ENCODE results near the gene ULK2.

Gene ULK2

DNA sequence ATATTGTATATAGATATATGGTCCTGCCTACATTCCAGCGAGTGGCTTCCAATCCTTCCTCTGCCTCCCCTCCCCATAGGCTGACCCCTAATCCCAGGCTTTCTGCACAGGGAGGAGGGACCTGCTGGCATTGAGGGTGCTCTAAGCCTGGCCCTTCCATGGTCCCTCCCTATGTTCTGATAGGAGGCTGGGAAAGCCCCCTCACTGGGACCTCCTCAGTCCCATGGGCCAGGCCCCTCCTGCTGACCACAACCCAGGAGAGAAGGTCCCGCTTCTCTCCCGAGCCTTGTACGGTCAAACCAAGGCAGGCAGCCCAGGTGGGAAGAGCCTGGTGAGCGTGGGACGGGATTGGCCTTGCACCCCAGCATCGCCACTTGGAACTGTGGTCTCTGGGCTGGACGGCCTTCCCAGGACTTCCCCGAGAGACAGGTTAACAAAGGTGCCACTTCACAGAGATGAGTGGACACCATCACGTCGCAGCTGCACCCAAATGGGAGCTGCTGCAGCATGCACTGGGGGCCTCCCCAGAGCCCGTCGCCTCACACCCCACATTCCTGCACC lies 120.5 kb downstream of the ULK2 start:
- no peak for DNase-seq (ENCODE audit: low read depth in 3 of 3)

DNA sequence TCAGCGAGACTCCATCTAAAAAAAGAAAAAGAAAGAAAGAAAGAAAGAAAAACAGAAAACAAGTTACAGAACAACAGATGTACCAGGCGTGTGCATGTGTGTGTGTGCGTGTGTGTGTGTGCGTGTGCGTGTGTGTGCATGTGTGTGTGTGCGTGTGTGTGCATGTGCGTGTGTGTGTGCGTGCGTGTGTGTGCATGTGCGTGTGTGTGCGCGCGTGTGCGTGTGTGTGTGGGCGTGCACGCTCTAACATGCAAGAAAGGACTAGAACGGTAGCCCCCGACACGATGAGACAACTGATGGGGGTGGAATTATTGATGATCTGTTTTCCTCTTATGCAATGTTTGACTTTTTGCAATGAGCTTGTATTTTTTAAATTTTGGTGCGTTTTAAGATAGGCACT lies 121.2 kb downstream of the ULK2 start:
- DNase-seq (ENCODE audit: low read depth in 3 of 3): no peak

DNA sequence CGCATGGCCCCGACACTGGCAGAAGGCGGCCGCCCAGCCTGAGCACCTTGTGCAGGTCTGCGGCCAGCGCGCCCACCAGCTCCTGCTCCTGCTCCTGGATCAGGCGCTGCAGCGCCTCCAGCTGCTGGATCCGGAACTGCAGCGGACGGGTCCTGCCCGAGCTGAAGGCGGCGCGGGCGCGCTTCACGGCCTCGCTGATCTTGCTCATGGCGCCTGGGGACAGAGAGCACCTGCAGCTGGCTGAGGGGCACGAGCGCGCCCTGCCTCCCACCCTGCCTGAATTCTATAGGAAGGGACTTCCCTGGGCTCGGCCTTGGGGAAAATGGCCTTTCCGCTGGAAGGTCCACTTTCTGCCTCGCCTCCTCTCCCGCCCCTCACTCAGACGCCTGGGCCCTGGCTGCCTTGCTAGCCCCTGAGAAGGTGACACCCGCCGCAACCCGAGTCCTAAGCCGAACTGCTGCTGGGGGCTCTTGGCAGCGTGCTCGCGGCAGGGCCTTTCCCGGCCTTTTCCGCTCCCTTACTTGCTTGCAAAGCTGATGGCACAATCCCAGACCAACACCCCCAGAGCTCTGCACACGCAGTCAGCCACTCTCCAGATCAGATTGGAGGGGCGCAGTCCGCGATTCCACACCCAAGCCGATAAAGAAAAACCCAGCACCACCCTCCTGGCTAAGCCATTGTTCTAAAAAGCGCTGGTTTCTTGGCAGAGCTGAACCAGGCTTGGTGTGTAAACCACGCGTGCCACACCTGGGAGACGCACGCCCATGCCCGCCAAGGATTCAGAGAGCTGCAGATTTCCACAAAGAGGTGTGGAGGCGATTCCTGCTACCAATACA lies 122.6 kb downstream of the ULK2 start:
- peak; percentile 70 to 89 (median 75) for DNase-seq (ENCODE audit: low read depth in 3 of 3)

DNA sequence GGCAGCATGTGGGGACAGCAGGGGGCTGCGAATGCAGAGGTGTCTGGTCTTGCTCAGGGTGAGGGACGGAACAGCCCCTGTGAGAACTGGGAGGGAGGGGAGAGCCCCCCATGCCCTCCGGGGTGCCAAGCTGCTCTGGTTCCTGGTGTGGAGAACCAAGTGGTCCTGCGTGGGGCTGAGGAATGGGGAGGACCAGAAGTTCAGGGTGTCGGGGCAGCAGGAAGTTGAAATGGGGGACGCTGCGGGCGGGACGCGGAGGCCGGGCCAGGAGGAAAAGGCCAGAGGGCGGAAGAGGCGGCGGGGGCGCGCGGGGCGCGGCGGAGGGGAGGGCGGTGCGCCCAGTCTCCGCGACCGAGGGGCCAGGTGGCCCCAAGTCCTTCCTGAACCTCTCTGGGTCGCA lies 123.2 kb downstream of the ULK2 start:
- DNase-seq (ENCODE audit: low read depth in 3 of 3): peak in 1 of 3 experiments; percentile 11

DNA sequence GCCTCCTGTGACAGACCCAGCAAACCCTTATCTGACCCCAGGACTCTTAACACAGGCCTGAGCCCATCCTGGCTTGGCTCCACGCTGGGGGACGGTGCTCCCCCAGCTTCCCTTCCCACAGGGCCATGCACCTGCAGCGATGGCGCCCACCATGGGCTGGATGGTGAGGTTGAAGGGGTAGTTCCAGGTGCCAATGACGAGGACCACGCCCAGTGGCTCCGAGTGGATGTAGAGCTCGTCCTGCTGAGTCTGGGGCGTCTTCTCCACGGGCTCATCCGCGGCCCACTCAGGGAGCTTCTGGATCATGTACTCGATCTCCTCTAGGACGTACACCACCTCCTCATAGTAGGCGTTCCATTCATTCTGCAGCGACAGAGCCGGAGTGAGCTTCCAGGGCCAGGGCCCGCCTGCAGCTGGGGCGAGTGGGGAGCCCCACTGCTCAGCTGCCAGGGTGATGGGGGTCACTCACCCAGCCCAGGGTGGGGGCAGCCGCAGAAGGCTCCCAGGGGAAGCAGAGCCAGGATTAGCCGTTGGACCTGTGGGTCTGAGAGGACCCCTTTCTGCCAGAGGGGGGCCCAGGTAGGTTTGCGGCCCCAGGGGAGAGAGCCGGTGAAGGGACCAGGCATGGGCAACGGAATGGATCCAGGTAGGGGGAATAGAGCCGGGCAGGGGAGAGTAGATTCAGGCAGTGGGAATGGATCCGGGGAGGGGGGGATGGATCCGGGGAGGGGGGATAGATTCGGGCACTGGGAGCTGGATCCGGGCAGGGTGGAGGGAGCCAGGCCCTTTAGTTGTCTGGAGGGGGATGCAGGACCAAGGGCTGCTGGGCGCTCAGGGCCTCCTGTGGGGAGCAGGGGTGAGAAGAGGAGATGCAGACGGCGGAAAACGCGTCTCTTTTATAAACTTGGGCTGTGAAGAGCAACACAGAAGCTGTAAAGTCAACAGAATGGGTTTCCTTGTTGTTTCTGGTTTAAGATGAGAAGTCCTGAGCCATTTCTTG lies 124.3 kb downstream of the ULK2 start:
- DNase-seq (ENCODE audit: low read depth in 3 of 3): no peak

DNA sequence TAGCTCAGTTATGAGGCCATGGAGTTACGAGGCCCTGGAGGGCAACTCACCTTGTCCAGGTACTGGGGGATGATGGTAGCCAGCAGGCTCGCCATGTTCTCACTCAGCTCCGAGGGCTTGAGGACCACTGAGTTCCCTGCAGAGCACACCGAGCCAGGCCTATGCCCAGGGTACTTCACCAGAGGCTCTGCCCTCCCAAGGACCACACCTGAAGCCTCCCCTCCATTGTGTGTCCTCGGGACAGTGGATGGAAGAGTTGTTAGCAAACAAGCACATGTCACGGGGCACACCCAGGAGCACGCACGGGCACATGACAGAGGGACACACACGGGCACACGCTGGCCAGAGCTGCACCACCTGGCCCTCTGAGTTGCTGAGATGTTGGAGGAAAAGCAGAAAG lies 125.2 kb downstream of the ULK2 start:
- no peak for DNase-seq (ENCODE audit: low read depth in 3 of 3)

DNA sequence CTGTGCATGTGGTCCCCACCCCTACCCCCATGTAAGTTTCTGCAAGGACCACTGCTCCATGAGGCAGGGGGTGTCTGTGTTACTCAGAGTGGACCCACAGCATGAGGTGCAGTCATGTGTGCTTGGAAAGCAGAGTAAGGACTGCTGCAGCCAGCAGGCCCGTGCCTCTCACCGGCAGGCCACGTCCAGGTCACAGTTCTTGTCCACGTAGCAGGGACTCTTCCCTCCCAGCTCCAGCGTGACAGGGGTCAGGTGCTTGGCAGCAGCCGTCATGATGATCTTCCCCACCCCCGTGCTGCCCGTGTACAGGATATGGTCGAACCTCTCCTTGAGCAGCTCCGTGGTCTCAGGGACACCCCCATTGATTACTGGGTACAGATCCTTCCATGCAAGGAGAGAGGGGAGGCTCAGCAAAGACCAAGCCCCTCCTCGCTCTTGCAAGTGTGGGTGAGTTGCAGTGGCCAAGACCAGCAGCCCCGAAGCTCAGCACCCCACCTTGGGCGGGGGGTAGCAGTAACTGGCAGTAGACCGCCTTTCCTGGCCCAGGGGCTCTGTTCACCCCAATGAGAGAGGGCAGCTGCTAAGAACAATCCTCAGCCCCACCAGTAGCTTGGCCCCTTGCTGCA lies 125.8 kb downstream of the ULK2 start:
- DNase-seq (ENCODE audit: low read depth in 3 of 3): no peak

DNA sequence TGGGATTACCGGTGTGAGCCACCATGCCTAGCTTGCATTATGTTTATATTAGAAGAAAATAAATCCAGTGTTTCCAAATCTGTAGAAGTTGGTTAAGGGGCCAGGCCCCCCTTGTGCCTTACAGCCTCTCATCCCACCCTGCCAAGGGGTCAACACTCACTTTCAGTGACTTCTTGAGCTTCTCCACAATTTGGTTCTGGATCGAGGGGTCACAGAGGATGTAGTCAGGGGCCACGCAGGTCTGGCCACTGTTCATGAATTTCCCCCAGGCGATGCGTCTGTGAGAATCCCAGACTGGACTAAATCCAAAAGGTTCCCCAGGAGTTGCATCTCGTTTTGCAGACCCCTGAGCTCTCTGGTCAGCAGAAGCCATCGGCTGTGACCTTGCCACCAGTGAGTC lies 126.8 kb downstream of the ULK2 start:
- no peak for DNase-seq (ENCODE audit: low read depth in 3 of 3)

DNA sequence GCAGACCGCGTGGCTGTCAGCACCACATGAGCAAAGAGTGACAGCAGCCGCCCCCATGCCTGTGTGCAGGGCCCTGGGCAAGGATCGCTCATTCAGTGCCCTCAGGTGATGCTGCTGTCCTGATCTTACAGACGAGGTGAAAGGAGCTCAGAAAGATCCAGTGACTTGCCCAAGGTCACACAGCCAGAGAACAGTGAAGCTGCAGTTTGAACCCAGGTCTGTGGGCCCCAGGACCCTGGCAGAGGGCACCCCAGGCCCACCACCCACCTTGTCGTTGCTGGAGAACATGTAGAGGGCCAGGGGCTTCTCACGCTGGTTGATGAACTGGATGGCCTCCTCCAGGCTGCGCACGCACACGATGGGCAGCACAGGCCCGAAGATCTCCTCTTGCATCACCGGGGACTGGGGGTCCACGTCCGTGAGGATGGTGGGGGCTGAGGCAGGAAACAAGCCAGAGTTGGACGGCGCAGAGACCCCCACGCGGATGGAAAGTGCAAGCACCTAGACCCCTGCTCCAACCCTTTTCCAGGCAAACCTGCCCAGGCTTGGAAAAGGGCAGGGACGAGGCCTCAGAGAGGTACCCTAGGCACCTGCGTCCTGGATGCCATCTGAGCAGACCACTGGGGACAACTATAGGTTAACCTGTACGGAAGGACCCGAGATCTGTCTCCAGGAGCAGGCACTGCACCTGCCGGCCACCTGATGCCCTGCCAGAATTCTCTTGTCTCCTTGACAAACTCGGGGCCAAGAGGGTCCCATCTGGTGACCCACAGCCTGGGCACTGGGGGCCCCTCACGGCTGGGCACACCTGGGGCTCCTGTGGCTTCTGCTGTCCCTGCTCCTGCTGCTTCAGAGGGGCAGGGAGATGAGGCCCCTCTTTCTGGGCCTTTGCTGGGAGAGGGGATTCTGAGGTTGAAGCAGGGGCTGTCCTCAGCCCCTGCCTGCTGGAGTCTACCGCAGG lies 128.2 kb downstream of the ULK2 start:
- DNase-seq (ENCODE audit: low read depth in 3 of 3): no peak

DNA sequence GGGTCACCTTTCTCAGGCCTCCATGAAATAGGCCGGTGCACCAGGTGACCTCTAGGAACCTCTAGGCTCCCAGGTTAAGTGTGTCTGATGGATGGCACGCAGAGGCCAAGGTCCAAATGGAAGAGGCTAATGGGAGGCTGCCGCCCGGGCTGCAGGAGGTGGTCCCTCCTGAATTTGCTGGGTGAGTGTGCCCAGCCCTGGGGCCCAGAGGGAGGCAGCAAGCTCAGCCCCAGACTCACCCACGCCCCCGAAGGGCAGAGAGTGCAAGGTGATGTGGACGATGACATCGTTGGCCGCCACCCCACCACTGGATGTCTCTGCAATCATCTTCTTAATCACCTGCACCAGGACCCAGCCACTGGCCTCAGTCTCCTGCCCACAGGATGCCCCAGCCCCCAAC lies 129.0 kb downstream of the ULK2 start:
- no peak for DNase-seq (ENCODE audit: low read depth in 3 of 3)

DNA sequence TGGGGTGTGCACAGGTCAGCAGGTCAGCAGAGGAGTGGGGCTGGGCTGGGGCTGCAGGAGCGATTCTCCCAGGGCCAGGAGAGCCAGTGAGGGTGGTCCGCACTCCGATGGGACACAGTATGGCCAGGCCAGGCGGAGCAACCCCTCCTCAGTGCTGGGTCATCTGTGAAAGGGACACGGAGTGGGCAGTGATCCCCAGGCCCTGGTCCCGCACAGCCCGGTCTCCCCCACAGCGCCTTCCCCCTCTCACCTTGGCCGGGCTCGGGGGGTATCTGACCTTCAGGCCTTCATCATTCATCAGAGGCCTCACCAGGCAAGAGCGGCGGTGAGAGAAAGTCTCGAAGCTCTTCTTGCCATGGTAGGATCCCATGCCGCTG lies 129.7 kb downstream of the ULK2 start:
- no peak for DNase-seq (ENCODE audit: low read depth in 3 of 3)

DNA sequence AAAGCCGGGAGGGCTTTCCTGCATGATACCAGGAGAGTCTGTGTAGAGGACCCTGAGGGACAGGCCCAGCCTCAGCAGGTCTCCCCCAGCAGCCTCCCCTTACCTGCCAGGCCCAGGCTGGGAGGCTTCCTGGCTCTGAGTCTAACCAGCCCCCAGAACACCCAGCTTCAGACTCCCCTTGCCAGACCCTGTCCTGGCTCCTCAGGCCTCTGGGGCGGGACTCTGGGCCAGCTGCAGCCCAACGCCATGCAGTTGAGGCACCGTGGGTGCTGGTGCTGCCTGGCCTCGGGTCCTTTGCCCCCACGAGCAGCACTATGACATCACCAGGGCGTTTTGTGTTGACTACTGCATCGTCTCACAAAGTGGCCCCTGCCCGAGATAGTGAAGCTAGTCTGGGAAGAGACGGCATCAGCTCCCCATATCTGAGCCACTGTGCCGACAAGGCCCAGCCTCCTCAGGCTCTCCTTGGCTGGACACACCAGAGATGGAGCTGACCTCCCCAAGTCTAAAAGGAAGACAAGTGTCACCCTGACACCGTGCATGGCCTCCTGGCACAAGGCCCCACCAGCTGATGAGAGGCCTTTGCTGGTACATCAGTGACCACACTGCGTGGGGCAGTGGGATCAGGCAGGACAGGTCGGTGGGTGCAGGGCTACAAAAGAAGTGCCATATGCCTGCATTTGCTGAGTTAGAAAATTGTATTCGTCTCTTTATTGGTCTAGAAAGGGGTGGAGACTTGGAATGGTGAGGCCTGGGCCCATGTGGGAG lies 130.2 kb downstream of the ULK2 start:
- no peak for DNase-seq (ENCODE audit: low read depth in 3 of 3)

DNA sequence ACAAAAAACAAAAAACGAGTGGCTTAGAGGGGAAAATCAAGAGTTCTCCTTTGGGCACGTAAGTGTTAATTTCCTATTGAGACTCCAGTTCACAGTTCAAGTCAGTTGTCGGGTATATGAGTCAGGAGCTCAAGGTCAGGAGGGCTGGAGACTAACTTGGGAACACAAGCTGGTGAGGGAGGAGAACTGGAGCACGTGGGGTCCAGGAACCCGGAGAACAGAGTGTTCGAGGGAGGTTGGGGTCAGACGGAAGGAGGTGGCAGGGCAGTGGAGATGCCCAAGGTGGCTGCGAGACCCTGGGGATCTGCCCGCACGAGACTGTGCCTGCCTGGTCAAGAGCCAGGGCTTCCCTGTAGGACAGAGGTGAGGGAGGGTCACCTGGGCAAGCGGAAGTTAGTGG lies 131.7 kb downstream of the ULK2 start:
- no peak for DNase-seq (ENCODE audit: low read depth in 3 of 3)

DNA sequence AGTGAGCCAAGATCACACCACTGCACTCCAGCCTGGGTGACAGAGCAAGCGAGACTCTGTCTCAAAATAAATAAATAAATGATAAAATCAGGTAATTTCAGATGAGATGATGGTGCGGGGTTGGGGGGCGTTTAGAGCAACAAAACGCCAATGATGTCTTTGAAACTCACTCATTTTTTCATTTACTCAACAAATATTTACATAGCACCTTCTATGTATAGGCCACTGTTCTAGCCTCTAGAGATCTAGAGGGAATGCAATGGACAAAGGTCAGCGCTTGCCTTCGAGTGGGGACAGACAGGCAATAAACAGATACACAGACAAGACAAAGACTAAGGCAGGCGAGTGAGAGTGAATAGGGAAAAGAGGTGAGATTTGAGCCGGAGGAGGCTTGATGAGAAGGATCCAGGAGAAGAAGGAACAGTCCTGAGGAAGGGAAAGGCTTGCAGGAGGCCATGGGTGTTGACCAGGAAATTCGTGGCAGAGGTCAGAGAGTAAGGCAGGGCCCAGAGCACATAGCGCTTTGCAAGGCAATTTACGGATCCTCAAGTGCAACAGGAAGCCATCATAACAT lies 133.7 kb downstream of the ULK2 start:
- no peak for DNase-seq (ENCODE audit: low read depth in 3 of 3)

DNA sequence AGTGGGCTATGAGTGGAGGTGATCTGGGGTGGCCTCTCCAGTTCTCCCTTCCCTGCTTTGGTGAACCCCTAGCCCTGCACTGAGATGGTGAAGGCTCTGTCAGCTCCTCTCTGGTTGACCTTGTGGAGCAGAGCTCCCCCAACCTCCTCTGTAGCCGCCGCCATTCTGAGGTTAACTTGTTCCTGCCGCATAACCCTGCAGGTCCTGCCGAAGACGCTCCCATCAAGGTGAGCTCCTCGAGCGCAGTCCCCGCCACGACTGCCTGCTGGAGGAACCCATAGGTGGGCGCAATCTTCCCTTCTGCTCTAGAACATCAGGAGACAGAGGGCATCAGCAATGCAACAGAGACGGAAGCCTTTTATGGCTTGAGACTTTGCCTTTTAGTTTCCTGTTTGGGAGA lies 136.1 kb downstream of the ULK2 start:
- DNase-seq (ENCODE audit: low read depth in 3 of 3): no peak

DNA sequence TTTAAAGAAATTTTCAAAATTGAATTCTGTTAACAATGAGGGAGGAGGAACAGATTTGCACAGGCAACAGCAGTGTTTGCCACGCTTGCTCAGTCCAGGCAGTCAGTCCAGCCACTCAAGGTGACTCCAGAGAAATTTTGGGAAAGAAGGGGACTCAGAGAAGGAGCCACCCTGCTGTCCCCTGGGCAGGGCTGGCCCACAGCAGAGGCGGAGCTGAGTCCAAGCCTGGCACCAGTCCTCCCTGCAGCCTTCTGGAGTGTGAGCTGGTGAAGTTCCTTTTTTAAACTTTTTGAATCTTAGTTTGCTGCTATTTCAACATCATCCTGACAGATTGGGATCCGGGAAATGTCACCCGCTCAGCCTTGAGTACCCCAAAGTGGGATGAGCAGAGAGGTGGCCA lies 136.9 kb downstream of the ULK2 start:
- no peak for DNase-seq (ENCODE audit: low read depth in 3 of 3)

DNA sequence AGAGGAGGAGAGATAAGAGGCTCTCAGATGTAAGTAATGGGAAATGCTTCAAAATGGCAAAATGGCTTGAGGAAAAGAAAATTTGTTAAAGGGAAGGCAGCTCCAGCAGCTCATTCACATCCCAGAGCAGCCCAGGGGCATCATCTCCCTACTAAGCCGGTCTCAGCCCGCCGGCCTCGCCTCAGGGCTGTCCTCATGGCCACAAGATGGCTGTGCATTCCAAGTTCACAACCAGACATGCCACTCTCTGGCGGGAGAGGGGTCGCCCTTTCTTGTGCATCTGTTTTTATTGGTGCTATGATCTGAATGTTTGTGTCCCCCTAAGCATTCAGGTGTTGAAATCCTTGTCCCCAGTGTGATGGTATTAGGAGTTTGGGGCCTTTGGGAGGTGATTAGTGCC lies 137.8 kb downstream of the ULK2 start:
- DNase-seq (ENCODE audit: low read depth in 3 of 3): no peak

DNA sequence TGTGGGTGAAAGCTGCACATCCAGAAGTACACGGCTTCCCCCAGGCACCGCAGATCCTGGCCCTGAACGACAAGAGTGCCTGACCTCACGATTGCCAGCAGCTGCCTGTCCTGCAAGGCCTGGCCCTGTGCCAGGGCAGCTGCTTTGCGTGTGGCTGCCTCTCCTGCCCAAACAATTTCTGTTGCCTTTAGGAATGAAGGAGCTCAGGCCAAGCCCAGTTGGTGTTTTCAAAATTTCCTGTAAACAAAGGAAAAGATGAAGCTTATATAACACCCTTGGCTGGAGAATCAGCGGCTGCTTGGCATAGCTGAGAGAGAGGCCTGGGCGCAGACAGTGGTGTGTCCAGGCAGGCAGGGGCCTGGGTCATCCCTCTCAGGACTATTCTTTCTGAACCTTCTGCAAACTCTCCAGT lies 139.6 kb downstream of the ULK2 start:
- no peak for DNase-seq (ENCODE audit: low read depth in 3 of 3)

DNA sequence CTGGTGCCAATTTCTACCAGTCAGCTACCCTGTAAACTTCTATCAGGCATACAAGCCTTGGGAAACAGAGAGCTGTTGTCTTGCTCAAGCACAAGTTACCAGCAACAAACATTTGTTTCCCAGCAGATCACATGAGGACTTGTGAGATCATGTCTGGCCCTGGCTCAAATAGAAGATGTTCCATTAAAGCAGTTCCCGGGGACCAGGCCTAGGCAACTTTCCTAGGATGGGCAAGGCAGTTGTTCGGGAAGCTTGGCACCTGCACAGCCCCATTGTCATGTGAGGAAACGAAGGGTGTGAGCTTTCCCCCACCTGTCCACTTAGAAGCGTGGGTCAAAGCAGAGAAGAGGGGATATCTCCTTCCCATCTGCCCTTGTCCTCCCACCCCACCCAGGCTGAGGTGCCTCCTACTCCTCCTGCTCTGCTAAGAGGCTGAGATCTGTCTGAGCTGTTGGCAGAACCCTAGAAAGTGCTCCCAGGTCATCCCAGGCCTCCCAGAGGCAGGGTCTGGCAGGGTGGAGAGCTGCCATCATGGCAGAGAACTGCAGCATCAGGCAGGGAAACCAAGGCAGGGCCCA lies 140.1 kb downstream of the ULK2 start:
- DNase-seq (ENCODE audit: low read depth in 3 of 3): no peak

All from stimulated activated CD4-positive, alpha-beta T cell treated with anti-CD3 and anti-CD28 coated beads, TNF-alpha, amount 100 ng/mL, for 24 hours (primary cell).